HG02981 (cell line): ENCODE data around the gene SMARCAL1.
"Not testable (repeated sequence)": the region's sequence is repeated elsewhere in the genome, so short reads cannot be mapped to it uniquely, and the experiment has no call there.

Experiments
- ATAC-seq: cut with Tn5 transposase; IDR thresholded peaks from one replicate; pipeline ENCODE4 v1.9.1; 2021; ENCODE audit warnings: mild to moderate bottlenecking, moderate library complexity; ENCODE audit not compliant: unreplicated experiment

SMARCAL1 gene

DNA sequence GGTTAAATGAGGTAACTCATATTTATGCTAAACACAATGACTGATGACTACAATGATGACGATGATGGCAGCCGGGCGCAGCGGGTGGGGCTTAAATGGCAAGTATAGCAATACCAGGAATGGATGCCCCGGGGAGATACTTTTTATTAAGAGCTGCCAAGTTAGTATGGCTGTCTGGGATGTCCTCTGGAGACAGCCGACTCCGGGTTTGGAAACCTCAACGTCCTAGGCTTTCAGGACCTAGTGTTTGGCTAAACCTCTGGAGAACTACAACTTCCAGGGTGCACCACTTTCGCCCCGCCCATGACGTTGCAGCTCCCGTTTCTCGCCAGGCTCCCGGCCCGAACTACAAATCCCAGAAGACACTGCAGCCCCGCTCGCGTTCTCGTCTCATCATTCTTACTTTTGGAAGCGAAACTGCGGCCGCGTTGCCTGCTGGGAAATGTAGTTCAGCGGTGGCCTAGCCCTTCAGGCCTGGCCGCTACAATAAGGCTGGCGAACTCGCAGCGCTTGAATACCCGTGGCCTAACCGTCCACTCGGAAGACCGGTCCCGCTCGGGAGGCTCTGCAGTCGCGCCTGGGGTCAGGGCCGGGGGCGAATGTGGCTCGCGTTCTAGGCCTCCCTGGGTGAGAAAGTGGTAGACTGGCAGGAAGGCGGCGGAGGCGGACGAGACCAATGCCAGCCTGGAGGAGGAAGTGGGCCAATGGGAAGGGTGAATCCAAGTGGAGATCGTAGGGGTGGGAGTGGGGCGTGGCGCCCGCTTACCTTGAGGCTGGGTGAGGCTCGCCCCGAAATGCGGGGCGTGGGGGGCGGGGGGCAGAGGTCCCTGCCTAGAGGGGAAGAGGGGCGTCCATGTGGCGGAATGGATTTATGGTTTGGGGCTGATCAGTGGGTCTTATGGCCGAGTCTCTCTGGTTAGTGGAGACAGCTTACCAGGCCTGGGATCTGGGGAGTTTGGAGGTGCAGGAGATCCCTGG, at the start of gene SMARCAL1:
Gene SMARCAL1, plus strand, starts transcription at position 463 of the 978 bp plus-strand sequence. CDS start 2,221 bp downstream, outside the sequence.
- peak; percentile 92 for ATAC-seq

DNA sequence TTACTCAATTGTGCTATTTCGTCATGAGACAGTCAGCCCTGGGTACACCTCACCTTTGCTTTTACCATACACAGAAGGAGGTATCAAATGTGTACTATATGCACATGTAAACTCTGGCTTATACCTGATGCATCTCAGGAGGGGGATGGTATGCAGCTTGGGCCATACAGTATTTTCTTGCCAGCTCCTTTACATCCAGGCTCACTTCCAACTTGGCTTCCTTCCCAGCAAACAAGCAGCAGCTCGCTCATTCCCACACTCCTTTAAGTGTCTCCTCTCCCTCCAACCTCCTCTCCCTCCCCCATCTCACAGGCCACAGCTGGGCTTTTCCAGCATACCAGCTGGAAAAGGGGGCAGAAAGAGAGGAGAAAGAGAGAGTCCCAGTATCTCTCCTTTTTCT, 49.6 kb upstream of the SMARCAL1 start:
- ATAC-seq = no peak

DNA sequence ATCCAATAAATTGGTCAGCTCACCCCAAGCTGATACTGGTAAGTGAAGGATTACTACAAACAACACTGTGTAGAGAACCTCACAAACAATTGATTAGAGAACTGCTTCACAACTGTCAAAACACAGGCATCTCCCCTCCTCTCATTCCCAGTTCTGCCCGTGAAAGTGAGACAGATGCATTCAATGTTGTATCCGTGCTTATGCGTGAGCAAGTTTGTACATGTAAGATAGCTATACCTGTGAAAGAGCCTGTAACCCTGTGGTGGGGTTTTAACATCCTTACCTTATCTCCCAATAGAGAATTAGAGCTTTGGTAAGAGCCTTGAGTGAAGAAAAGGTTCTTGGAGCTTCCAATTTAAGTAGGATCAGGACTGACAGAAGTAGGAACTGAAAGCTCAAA, 49.1 kb upstream of the SMARCAL1 start:
- no peak for ATAC-seq

DNA sequence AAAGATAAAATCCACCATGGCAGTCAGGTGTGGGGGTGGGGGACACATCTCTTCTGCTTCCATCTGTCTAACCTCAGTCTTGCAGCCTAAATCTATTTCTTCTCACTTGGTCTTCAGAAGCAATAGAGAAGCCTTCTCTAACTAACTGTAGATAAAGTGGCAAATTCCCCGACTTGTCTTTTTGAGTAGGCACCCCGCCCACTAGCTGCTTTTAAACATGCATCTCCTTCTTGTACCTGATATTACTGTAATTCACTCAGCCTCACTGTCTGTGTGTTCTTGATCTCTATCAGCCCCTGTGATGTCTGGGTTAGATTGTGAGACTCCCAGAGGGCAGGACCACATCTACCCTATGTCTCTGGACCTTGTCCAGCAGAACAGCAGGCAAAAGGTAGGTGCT, 46.8 kb upstream of the SMARCAL1 start:
- ATAC-seq = no peak

DNA sequence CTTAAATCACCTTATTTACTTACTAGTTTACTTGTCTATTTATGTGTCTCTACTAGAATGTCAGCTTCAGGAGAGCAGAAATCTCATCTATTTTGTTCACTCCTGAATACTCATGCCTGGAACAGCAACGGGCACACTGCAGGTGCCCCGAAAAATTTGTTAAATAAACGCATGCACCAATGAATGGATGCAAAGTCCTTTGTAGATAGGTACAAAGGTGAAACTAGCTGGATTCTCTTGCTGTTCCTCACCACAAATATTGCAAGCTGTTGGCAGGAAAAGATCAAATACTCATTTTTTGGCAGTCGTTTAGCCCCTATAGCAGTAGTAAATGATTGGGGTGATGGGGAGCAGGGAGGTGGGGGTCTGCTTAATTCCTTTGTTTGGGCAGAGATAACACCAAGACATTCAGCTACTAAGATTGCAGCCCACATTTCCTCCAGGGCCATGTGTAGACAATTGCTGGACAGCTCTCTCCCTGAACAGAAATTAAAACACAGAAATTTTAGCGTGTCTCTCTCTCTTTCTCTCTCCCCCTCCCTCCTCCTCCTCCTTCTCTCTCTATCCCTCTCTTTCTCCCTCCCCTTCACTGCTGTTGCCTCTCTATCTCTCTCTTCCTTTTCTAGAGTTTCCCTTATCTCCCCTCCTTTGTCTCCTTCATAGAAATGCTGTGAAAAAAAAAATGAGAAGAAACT, 45.4 kb upstream of the SMARCAL1 start:
- ATAC-seq = no peak

DNA sequence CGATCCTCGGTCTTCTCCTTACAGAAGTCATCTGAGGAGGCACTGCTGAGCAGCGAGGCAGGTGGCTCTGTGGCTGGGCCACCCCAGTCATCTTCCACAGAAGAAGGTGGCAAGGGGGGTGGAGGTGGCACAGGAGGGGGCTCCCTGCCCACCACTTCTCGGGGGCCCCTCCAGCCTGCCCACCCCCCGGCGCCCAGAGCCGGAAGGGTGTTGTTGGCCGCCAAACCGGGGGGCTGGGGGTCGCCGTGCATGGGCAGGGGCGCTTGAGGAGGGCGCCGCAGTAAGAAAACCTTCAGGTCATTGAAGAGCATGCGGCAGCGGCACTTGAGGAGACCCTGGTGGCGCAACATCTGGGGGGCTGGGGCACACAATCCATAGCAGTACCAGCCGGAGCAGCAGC, 42.5 kb upstream of the SMARCAL1 start:
- ATAC-seq = no peak

DNA sequence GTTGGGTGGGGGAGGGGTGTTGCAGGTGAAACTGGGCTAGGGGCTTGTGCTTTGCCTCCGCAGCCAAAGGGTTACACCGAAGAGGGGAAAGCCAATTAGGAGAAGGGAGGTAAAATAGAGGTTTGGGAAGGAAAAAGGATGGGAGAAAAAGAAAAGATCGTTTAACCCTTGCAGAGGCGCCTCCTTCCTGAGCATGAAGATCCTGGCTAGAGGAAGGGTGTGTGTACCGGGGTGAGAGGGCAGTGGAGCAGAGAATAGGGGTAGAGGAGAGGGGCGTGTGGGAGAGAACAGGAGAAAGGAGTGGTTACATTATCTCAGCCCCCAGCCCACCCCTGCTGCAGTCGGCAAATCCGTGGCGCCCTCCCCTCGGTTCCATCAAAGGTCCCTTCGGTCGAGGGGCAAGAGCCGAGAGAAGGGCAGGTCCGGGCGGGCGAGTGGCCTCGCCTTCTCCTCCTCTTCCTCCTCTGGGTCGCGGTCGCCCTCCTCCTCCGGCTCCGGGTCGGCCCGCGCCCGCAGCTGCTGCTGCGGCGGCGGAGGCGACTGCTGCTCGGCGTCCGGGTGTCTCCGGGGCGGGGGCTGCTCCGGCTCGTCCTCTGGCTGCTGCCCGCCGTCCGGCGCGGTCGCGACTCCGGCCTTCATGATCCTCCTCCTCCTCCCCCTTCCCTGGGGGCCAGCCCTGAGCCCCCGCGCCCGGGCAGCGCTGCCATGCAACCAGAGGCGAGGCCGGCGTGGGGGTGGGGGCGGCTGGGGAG, 41.1 kb upstream of the SMARCAL1 start:
- ATAC-seq = no peak

DNA sequence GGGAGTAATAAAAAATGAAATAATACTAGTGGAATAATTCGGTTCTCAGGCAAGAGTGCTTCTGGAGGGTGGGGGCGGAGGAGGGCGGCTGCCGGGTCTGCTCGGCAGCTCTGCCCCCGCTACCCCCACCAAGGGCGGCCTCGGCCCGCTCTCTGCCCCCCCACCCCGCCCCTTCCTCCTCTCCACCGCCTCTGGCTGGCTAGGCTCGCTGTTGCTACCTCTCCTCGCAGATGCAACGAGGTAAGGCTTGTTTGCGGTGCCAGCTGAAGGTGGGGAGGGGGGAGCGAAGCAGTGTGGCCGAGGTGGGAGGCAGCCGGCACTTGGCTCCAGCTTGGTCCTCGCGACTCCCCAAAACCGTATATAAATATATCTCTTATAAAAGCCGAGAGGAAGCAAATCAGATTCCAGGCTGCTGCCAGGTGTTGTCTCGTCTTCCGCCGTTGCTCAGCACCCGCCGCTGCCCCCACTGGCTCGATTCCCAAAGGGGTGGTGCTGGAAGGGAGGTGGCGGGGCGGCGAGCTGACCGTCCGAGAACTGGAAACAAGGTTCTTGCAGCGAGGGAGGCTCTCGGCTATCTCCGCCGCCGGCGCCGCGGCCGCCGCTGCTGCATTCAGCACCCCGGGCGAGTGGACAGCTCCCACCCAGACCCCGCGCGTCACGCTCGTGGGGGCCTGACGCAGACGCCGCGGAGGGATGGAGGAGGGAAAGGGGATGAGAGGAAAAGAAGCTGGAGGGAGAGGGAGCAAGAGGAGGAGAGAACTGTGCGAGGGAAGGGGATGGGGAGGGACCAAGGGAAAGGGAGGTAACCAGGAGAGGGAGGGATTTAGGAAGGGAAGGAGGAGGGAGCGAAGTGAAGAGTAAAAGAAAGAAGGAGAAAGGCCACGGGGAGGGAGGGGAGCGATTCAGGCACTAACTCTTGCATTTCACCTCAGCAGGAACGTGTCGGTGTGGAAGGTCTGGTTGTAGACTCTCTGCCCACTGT, 40.3 kb upstream of the SMARCAL1 start, which contains the start of gene MARCHF4:
Gene MARCHF4, minus strand, starts transcription at position 763 of the 982 bp plus-strand sequence. CDS start 2,223 bp downstream, outside the sequence.
- ATAC-seq = no peak

DNA sequence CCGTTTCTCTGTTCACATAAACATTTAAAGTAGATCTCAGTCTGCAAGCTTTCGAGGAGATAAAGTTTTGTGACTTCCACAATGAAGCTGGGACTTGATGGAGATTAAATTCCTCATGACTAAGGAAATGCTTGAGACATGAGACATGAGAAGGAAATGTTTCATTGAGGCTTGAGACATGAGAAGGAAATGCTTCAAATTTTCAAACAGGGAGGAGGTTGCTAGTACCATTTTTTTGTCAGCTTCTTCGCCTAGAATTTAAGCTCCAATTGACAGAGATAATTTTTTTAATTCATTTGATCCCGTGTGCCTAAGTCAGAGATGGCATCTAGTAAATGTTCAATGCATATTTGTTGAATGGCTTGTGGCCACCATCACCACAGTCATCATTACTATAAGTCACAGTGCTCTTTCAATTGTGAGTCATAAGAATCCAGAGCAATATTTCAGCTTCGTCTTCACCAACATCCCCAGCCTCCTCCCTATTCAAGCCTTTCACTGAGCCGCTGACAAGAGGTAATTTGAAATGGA, 39.5 kb upstream of the SMARCAL1 start:
- no peak for ATAC-seq

DNA sequence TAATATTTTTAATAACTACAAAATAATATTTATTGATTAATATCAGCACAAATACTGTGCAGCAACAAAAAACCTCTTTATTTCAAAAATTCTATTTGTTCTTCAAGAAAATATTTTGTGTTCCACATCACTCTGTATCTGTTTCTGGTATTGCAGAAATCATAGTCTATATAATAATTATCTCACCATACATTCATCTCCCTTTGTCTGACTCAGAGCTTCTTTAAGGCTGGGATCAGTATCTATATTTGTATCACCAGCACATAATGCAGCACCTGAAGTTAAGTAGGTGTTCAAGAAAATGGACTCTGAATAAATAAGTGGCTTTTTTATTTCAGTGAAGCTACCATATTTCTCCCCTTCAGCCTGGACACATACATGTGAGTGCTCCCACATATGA, 38.4 kb upstream of the SMARCAL1 start:
- ATAC-seq = no peak

DNA sequence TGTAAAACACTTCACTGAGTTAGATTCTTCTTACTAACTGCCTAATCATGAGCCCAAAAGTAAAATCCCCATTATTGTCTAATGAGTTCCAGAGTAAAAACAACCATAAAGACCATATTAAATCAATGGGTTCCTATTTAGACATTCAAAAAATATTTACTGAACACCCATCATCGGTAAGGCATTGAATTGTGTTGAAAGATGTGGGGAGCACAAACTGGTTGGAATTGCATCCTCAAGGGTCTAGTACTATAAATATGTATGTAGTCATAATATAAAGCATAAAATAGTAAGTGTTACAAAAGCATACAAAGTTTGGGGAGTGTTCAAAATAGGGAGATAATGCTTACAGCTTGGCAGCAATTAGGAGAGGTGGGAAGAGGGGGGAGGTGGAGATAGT, 37.0 kb upstream of the SMARCAL1 start:
- no peak for ATAC-seq

DNA sequence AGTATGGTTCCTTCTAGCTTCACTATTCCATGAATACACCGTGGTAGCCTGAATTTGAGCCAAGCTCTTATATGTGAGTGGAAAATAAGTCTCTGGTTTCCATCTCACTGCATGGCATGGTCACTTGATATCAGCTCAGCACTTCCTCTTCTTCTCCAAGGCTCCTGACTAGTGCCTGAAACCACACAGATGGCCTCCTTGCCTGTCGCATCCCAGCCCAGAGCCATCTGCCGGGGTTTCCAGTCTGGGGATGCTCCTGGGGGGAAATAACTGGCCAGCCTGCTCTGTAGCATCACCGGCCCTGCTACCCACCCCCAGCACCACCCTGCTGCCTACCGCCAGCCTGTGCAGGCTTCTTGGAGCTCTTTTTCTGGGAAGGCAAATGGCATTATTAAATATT, 32.3 kb upstream of the SMARCAL1 start:
- ATAC-seq = no peak

DNA sequence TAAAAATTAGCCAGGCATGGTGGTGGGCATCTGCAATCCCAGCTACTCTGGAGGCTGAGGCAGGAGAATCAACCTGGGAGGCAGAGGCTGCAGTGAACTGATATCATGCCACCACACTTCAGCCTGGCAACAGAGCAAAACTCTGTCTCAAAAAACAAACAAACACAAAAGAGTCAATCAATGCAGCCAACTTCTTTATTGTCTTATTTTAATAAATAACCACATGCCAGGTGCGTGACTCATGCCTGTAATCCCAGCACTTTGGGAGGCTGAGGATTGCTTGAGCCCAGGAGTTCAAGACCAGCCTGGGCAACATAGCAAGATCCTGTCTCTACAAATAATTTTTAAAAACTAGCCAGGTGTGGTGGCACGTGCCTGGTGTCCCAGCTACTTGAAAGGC, 27.9 kb upstream of the SMARCAL1 start:
- ATAC-seq = not testable (repeated sequence)

DNA sequence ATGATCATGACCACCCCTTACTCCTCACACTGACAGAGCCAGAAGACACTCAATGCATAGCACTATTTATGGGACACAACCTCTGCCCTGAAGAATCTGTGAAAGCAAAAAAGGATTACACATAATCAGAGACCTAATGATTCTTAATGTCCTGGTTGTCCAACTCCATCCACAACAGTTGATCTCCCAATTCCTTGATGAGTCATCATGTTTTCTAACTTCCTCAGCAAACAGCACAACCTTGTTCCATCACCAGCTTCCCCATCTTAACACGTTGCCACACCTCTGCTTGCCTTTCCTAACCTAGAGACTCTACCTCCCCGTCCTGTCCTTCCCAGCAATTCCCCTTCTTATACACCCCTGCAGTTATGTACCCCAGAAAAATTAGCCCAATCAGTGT, 26.8 kb upstream of the SMARCAL1 start:
- no peak for ATAC-seq

DNA sequence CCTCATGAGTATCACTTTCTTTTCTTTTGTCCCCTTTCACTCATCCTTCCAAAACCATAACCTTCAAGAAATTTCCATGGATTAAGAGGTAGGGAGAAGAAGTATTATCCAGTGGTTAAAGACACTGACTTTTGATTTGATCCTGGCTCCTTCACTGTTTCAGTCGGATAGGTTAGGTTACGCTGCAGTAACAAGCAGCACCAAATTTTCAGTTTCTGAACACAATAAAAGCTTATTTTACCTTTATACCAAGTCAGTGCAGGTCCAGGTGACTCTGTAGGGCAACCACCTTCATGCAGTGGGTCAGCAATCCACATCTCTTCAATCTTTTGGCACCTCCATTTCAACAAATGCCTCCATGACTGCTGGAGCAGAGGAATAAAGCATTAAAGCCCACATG, 25.0 kb upstream of the SMARCAL1 start:
- no peak for ATAC-seq

DNA sequence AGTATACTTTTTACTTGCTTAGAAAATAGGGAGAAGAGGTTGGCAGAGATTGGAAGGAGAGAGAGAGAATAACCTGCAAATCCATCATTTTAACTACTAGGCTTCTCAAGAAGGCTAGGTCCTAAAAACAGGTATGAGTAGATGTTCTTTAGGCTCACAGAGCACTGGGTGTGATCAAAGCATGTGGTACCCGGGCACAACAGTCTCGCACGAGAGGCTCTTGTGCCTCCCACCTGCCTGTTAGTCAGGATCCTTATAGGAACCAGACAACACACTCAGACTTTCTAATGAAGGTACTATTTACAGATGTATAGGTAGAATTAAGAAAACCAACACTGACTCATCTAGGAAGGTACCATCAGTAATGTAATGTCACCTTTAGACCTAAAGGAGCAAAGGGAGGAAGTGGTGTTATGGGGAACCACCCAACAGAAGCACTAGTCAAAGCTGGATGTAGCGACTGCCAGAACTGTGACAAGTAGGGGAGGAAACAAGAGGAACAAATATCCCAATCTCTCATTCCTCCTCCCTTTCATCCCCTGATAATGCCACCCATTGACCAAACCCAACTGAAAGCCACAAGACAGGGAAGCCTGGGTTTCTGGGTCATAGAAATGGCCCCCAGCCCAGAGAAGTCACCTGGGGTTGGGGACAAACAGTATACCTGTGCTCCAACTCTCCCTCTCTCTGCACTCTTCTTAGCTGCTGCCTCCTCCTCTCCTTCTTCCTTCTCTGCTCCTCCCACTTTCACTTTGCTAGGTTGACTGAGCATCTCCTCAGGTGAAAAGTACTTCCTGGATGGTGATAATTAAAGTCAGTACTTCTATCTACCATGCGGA, 24.0 kb upstream of the SMARCAL1 start:
- peak; percentile 77 for ATAC-seq

DNA sequence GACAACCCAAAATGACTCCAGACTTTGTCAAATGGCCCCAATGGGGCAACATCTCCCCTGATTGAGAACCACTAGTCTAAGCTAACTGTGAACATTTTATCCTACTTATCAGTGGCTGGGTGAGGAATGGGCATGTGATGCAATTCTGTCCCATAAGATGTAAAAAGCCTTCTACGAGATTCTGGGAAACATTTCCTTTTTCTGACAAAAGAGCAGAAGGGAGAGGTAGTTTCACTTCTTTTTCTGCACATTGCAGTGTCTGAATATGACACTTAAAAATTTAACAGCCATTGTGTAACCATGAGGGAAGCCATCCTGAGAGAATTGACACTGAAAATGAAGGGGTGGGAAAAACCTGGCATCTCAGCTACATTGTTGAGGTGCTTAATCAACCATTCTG, 22.7 kb upstream of the SMARCAL1 start:
- ATAC-seq = no peak

DNA sequence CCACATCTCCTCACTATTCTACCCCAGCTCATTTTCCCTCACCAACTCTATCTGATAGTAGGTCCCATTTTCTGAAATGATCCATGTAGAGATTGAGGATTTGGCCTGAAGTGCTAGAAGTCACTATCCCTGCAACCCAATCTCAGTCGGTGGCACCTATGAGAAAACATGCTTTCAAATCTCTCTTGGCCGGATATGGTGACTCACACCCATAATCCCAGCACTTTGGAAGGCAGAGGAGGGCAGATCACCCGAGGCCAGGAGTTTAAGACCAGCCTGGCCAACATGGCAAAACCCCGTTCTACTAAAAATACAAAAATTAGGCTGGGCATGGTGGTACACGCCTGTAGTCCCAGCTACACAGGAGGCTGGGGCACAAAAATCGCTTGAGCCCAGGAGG, 20.9 kb upstream of the SMARCAL1 start:
- no peak for ATAC-seq

DNA sequence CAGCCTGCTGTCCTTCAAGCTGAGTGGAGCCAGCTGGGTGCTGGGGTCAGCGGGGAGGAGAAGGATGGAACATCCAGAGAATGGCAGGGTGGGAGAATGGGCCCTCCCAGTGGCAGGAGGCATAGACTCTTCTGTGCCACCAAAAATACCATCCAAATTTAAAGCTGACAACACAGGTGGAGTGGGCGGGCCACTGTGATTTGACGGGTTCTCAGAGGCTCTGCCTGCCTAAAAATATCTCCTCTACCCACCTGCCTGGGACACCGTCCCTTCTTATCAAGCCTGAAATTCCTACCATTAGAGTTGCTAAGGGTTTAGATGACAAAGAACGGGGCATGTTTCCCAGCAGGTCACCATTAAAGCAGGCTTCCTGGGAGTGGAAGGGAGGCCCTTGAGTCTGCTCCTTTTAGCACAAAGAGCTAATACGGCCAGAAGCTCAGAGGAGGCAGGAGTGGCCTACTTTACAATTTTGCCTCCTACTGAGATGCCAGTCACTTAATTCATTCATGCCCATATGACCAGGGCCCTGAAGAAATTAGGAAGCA, 20.2 kb upstream of the SMARCAL1 start:
- no peak for ATAC-seq
